NOMO-1 treated with dmso at 0.1 percent for 144 hours (cell line): Measurements from ENCODE around the gene LRRFIP2.
A peak's percentile ranks its signal among the peaks of the same experiment; 100 is the strongest.
"Not testable (repeated sequence)": the region's sequence is repeated elsewhere in the genome, so short reads cannot be mapped to it uniquely, and the experiment has no call there.

ENCODE experiments used
- DNase-seq: peaks from one replicate; lab custom pipeline; 2025; ENCODE audit not compliant: unreplicated experiment; lab: John Stamatoyannopoulos, UW

LRRFIP2 gene

GRCh38 chr3:37146927-37147326 is 27.5 kb downstream of the LRRFIP2 start:
- DNase-seq, result not testable (repeated sequence)

- DNase-seq, result no peak
These were observed 28.8 kb downstream of the LRRFIP2 start for GRCh38 chr3:37145611-37146010.

GRCh38 chr3:37144806-37145205 is 29.6 kb downstream of the LRRFIP2 start:
- no peak for DNase-seq

- DNase-seq, result no peak
These were observed 30.6 kb downstream of the LRRFIP2 start for GRCh38 chr3:37143821-37144220.

- no peak for DNase-seq
These were observed 32.7 kb downstream of the LRRFIP2 start for GRCh38 chr3:37141676-37142075.

- no peak for DNase-seq
These were observed 33.4 kb downstream of the LRRFIP2 start for GRCh38 chr3:37140899-37141541.

GRCh38 chr3:37139567-37140052 is 34.8 kb downstream of the LRRFIP2 start:
- DNase-seq, result no peak

- DNase-seq, result no peak
These were observed 35.6 kb downstream of the LRRFIP2 start for GRCh38 chr3:37138816-37139215.

GRCh38 chr3:37137516-37137915 is 36.9 kb downstream of the LRRFIP2 start:
- DNase-seq, result no peak

GRCh38 chr3:37136067-37136466 is 38.3 kb downstream of the LRRFIP2 start:
- peak; percentile 35 for DNase-seq

GRCh38 chr3:37135561-37135960 is 38.8 kb downstream of the LRRFIP2 start:
- DNase-seq, result no peak

- DNase-seq, result no peak
These were observed 42.0 kb downstream of the LRRFIP2 start for GRCh38 chr3:37132334-37132733.

GRCh38 chr3:37131860-37132144 is 42.6 kb downstream of the LRRFIP2 start:
- DNase-seq, result no peak

- DNase-seq, result no peak
These were observed 43.2 kb downstream of the LRRFIP2 start for GRCh38 chr3:37130984-37131859.

GRCh38 chr3:37130448-37130847 is 43.9 kb downstream of the LRRFIP2 start:
- DNase-seq, result no peak

- no peak for DNase-seq
These were observed 44.5 kb downstream of the LRRFIP2 start for GRCh38 chr3:37129871-37130270.

- no peak for DNase-seq
These were observed 47.0 kb downstream of the LRRFIP2 start for GRCh38 chr3:37127340-37127739.

- DNase-seq, result no peak
These were observed 47.5 kb downstream of the LRRFIP2 start for GRCh38 chr3:37126856-37127255.

- DNase-seq, result no peak
These were observed 48.9 kb downstream of the LRRFIP2 start for GRCh38 chr3:37125195-37126073.

- no peak for DNase-seq
These were observed 49.9 kb downstream of the LRRFIP2 start for GRCh38 chr3:37124435-37124834.

GRCh38 chr3:37123292-37123691 is 51.1 kb downstream of the LRRFIP2 start:
- no peak for DNase-seq
